ENCODE measurements around the gene CES2. TPM values are rescaled to one million over a fixed set of nuclear protein-coding genes. Genes with fewer than 3 reads are reported as not detected.

CES2 gene
- total and polyA plus RNA-seq, 2 of the 8 experiments (the other 6 are each of a cell fraction or from before 2014, with no cell fraction given): 8.6 to 14.7 TPM

- Histone ChIP-seq H2BK120ac (replicated peaks; ENCODE audit: low read depth, low read length) (no peak overlapping the region), H4K8ac (ENCODE audit: extremely low read depth, insufficient read depth, low read length) (no peak overlapping the region), H3K79me1 (ENCODE audit: low read depth, low read length) (no peaks in the 10 kb centered on the region), H3K36me3 (ENCODE audit: control insufficient read depth in 2 of 4, insufficient read depth in 4 of 4, low read length in 3 of 4) (peaks cover 0 to 3% (median under 1%) of the 10 kb centered on the region in 4 experiments; a peak in 3 of 8 replicates), H3K4me1 (replicated peaks in 1 of 4; ENCODE audit: control insufficient read depth in 3 of 4, insufficient read depth in 4 of 4, low read length in 3 of 4) (peaks cover 0 to 9% (median 5%) of the 10 kb centered on the region in 4 experiments; a peak in 5 of 7 replicates), H3K27me3 (replicated peaks in 1 of 4; ENCODE audit: control insufficient read depth in 3 of 4, extremely low read depth in 1 of 4, insufficient read depth in 3 of 4, low read length in 3 of 4) (peaks cover 6 to 25% (median 21%) of the 10 kb centered on the region in 4 experiments; a peak in 6 of 7 replicates), H4K91ac (replicated peaks; ENCODE audit: insufficient read length, low read length) (no peak overlapping the region), H3K14ac (ENCODE audit: insufficient read length) (no peak overlapping the region), H2BK15ac (ENCODE audit: low read length) (no peak overlapping the region), H3K4me3 (ENCODE audit: extremely low read depth in 1 of 4, insufficient read depth in 2 of 4, low read depth in 3 of 4, low read length in 4 of 4) (no peak overlapping the region), H2BK20ac (ENCODE audit: low read length) (no peak overlapping the region), H3K9ac (replicated peaks in 1 of 4; ENCODE audit: extremely low read depth in 1 of 4, low read depth in 3 of 4, low read length in 3 of 4) (no peak overlapping the region), H4K5ac (ENCODE audit: insufficient read length, low read depth, low read length) (no peak overlapping the region), H3K23me2 (ENCODE audit: low read depth, low read length) (peaks cover 15% of the 10 kb centered on the region; the same call in 1 of the 2 replicates), H2AFZ (ENCODE audit: low read length) (no peak overlapping the region), H2BK12ac (ENCODE audit: low read depth, low read length) (no peak overlapping the region), H3K23ac (ENCODE audit: insufficient read length) (no peak overlapping the region), H3K4ac (replicated peaks; ENCODE audit: insufficient read length, low read depth, low read length) (no peak overlapping the region), H3K27ac (ENCODE audit: low read depth, low read length) (no peak overlapping the region), H3K4me2 (ENCODE audit: insufficient read depth in 1 of 2, low read depth in 2 of 2, low read length in 2 of 2) (no peak overlapping the region), H3K56ac (replicated peaks; ENCODE audit: insufficient read length, low read depth, low read length) (no peak overlapping the region), H2AK5ac (ENCODE audit: low read depth, low read length) (no peak overlapping the region), H3K9me3 (ENCODE audit: insufficient read depth in 2 of 2, low read depth in 1 of 2, low read length in 1 of 2) (no peaks in the 10 kb centered on the region), H4K20me1 (replicated peaks in 1 of 2; ENCODE audit: control insufficient read depth in 1 of 2, insufficient read depth in 2 of 2, low read length in 2 of 2) (peaks cover 2% of the 10 kb centered on the region in 2 experiments), H3K79me2 (ENCODE audit: control insufficient read depth in 1 of 2, insufficient read depth in 2 of 2, low read length in 2 of 2) (no peaks in the 10 kb centered on the region; a peak in 1 of 4 replicates), H2BK5ac (ENCODE audit: low read depth, low read length) (no peak overlapping the region), H3K18ac (ENCODE audit: extremely low read depth, low read length) (no peak overlapping the region)
- FAIRE-seq: no peak
- DNase-seq (ENCODE audit: low read depth in 1 of 2, low spot score in 2 of 2): no peak
- ChIA-PET CTCF (ENCODE audit: partially characterized antibody) (interaction anchor here (0.7 to 5.5 kb wide), 6 partner anchors 8 to 477 kb away, joined by 3 to 44 read pairs (median 3); no protein-coding TSS in a partner anchor), POLR2A (ENCODE audit: partially characterized antibody) (interaction anchor here (0.6 to 2.0 kb wide), 4 partner anchors 9 to 107 kb away, joined by 4 to 7 read pairs (median 5); partner anchors contain the start of gene PDP2)
- WGBS, 2 experiments (ENCODE audit: extremely low coverage in 1 of 2, insufficient coverage in 1 of 2, insufficient read length in 1 of 2, insufficient replicate concordance in 2 of 2, low coverage in 1 of 2, low lambda C conversion rate in 2 of 2, missing lambda C conversion rate in 1 of 2): 98% methylated on average over 4 of the region's 4 CpGs; no CpG with 5 or more reads in 1 of the 2 experiments
- TF ChIP-seq TAF1 (IDR thresholded peaks at IDR 0.05; ENCODE audit: low read depth, low read length): no peak
- no peak for TF ChIP-seq RXRA (IDR thresholded peaks at IDR 0.05; ENCODE audit: insufficient read depth, low read depth, low read length)
- TF ChIP-seq ATF3 (IDR thresholded peaks at IDR 0.05; ENCODE audit: insufficient read depth, low read depth, low read length): no peak
Observed at GRCh38 chr16:66930189-66930588, 5.1 kb upstream of the CES2 start.

Data from H1 (cell line).